GM19023 (cell line): Measurements from ENCODE around the gene AP5S1.

Experiments used
- ATAC-seq: cut with Tn5 transposase; IDR thresholded peaks from one replicate; pipeline ENCODE4 v1.9.1; 2021; ENCODE audit warnings: mild to moderate bottlenecking, moderate library complexity; ENCODE audit not compliant: unreplicated experiment

AP5S1 gene

GRCh38 chr20:3820048-3820900 lies at the start of gene AP5S1:
Gene AP5S1 (plus strand): TSS chr20:3820547. CDS start chr20:3822118, 1,571 bp downstream.
- ATAC-seq, result peak; percentile 84

GRCh38 chr20:3771552-3772058 lies 48.7 kb upstream of the AP5S1 start:
- no peak for ATAC-seq

GRCh38 chr20:3775457-3776108 lies 44.8 kb upstream of the AP5S1 start:
- ATAC-seq, result no peak

- ATAC-seq, result no peak
Measured at GRCh38 chr20:3777381-3777715, 43.0 kb upstream of the AP5S1 start.

- no peak for ATAC-seq
Measured at GRCh38 chr20:3777716-3778629, 42.4 kb upstream of the AP5S1 start.

GRCh38 chr20:3778976-3779375 lies 41.4 kb upstream of the AP5S1 start:
- no peak for ATAC-seq

- ATAC-seq, result peak; percentile 60
Measured at GRCh38 chr20:3781153-3781910, 39.0 kb upstream of the AP5S1 start, which contains the start of gene SPEF1. Gene SPEF1 (minus strand): TSS chr20:3781448. CDS start chr20:3781287, 161 bp downstream.

- no peak for ATAC-seq
Measured at GRCh38 chr20:3782597-3782996, 37.8 kb upstream of the AP5S1 start.

- no peak for ATAC-seq
Measured at GRCh38 chr20:3783068-3783489, 37.3 kb upstream of the AP5S1 start.

- no peak for ATAC-seq
Measured at GRCh38 chr20:3783511-3784195, 36.7 kb upstream of the AP5S1 start.

GRCh38 chr20:3784216-3784853 lies 36.0 kb upstream of the AP5S1 start:
- ATAC-seq, result no peak

GRCh38 chr20:3784863-3785239 lies 35.5 kb upstream of the AP5S1 start:
- ATAC-seq, result no peak

- ATAC-seq, result no peak
Measured at GRCh38 chr20:3785240-3786125, 34.9 kb upstream of the AP5S1 start.

GRCh38 chr20:3786126-3786484 lies 34.2 kb upstream of the AP5S1 start:
- peak; percentile 13 for ATAC-seq

- ATAC-seq, result peak; percentile 80
Measured at GRCh38 chr20:3786665-3787323, 33.6 kb upstream of the AP5S1 start, which contains the start of gene CENPB. Gene CENPB (minus strand): TSS chr20:3786740. CDS start chr20:3786483, 257 bp downstream.

GRCh38 chr20:3787324-3788014 lies 32.9 kb upstream of the AP5S1 start:
- ATAC-seq, result no peak

- ATAC-seq, result no peak
Measured at GRCh38 chr20:3788685-3789155, 31.6 kb upstream of the AP5S1 start.
